Activated CD4-positive, CD25-positive, alpha-beta regulatory T cell (primary cell): Measurements from ENCODE around the gene TENM4.

ENCODE experiments used
- DNase-seq, 4 experiments: peaks; one replicate each; lab custom pipeline; 2025; lab: John Stamatoyannopoulos, UW

Gene TENM4

DNA sequence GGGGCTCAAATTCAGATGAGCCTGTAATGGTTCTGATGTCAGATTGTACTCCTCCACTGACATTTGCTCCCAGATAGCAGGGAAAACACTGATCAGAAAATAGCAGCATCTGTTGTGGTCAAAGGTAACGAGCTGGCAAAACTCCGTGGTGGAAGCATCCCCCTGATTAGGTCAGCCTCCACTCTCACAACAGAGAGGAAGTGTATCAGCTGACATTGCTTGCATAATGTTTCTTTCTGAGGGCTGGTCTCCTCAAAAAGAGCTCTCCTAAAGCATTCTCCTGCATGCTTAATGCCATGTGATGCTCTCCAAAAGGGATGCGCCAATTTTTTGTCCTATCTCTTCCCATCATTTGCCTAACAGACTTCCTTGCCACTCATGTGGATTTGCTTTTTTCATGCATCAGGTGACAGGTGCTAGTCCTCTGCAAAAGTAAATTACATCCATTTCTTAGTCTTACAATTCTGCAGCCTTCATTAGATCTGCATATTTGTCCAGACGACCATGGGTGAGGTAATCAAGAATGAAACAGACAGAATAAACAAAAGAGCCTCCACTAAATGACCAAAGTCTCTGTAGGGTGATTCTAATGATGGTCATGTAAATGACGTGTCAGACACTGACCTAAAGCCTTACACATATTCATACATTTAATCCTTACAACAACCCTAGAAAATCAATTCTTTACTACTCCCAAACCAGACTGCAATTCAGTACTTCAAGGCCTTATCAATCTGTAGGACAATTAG is 6.4 kb upstream of the TENM4 start:
- no peak for DNase-seq

DNA sequence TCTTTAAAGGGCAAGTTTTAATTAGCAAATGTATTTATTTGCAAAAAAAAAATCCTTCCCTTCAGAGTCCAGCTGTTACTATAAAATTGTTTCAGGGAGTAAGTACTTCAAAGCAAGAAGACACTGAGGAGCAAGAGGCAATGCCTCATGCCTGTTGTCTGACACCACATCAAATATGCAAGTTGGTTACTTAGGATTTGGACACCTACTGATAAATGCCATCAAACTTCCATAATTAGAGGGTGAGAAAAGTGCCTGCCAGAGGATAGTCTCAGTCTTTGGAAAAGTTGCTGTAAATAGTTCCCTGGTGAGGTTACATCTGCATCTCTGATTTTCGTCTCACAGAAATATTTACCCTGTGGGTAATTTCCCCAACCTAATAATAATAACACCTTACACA is 4.1 kb upstream of the TENM4 start:
- no peak for DNase-seq

DNA sequence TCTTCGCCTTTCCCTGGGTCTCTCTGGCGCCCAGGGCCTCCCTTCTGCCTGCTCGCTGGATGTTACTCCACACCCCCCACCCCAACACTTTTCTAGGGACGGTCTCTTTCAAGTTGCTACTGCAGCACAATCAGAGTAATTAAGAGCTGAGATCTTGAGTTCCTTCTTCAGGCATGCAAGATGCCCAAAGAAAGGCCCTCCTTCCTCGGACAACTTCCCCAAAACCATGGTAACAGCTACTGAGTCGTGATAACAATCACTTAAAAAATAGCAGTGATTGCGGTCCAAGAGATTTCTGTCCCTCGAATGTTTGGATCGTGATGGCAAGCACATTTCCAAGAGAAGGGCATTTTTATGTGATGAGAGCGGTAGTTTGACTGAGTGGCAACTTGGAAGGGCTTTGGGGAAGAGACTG is 638 bp upstream of the TENM4 start:
- DNase-seq: no peak

DNA sequence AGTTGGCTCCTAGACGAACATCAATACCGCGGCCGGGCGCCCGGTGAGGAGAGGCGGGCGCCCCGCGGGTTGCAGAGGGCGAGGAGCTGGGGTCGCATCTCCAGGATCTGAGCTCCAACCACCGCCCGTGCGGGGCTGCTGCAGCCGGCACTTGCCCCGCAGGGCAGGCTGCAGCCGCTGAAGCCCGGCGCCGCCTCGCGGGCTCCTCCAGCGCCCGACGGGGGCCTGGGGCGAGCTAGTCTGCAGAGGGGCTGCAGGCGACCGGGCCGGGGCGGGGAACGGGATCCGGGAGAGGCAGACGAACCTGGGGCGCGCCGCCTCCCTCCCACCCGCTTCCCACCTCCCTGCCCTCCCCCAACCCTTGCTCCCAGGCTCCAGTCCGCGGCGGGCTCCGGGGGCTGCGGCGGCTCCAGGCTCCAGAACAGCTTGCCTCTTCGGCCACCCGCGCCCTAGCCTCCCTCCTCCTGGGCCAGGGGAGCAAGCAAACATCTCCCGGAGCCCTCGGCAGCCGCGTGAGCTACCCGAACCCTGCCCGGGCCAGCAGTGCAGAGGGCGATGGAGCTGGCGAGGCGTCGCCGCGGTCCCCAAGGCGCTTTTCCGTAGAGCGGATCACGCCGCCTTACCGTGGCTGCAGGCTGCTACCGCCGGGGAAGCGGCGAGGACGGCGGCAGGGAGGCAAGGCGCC is 802 bp downstream of the TENM4 start:
- DNase-seq: no peak

DNA sequence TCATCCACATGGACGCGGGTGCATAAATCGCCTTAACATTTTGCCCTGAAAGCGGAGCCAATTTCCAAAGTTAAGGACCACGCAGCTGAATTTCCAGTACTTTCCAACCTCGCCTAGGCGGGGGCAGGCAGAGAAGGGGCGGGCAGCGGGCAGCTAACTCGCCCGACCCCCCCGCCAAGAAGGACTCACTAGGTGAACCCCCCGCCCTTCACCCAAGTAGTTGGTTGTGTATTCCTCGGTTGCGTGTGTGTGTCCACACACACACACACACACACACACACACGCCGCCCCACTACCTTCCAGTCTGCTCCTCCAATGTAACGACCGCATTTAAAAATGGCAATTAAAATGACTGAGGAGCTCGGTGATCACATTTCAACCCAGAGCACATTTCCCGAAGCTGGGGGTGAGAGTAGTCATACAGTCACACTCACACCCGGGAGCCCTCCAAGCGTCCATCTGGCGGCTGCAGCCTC is 1.4 kb downstream of the TENM4 start:
- DNase-seq: no peak

DNA sequence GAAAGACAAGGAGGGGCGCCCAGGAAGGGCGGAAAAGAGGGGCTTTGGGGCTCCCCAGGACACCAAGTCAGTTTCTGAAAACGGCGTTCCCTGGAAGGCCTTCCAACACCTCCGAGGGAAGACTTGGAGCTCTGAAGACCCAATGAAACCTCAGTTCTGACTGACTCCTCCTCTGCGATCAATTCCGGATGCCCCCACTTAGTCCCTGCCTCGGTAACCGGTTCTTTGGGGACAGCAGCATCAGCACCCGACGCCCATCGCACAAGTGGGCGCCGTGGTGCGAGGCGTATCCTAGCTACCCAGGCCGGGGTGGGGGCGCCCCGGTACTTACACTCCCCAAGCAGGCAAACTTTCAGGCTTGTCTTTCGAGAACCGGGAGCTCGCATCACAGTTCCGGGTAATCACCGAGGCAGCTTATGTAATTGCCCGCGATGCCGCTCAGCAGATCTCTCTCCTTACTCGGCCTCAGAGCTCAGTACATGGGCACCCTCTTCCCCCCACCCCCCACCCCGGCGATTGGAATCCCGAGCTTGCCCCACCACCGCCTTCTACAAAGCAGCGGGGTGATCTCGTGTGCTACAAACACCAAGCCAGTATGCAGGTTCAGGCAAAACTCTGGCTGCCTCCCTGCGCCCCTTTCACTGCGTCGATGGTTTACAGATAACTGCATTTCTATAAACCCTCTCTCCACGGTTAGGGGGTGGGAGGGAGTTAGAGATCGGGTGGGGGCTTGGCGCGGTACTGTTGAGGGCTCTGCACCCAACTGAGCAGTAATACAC is 2.0 kb downstream of the TENM4 start:
- DNase-seq: no peak

DNA sequence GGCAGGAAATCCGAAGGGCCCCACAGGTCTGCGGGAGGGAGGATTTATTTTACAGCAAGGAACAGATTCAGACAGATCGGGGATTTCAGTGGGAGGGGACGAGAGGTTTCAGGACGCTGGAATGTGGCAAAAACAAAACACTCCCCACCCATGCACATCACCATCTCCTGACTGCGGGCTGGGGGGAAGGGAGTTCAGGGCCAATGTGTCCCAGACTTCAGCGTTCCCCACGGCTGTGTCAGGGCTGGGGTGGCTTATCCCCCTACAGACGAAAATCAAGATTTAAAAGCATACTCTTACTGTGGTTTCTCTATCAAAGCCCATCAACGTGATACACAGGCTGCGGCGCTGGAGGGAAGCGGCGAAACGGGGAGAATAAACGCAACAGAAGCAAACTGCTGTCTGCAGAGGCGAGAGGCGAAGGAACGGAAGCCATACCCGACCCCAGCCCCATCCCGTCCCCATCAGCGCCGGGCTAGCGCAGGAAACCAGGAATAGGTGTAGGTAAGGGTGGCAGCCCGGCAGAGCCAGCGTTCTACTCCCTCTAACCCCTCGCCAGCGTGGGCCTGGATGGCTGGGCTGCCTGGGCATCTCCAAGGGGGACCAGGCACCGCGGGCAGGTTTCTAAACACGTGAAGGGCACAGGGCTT is 2.7 kb downstream of the TENM4 start:
- DNase-seq: no peak

DNA sequence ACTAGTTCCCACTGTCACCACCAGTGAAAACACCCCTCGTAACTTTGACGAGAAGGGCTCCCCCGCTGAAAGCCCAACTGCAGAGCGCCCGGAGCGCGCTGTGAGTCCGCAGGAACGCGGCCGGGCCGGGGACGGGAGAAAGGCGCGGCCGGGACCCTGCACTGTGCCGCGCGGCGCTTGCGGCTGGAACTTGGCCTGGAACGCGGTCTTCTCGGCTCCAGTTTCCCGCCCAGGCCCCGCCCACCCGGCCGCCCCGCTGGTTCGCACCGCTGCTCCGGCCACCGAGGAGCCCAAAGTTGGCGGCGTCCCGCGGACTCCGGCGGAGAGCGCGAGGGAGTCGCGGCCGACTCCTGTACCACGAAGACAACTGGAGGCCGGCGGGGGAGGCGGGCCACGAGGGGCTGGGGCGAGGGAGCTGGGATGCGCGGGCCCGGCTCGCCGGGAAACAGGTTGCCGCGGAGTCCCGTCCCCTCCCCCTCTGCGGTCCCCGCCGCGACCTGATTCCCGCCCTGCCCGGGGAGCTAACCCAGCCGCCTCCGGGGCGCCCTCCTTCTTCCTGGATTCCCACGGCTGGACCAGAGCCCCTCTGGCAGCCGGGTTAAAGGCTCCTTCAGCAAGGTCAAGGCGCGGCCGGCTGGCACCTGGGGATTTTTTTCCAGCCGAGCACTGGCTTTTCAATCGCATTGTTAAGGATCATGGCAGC is 3.4 kb downstream of the TENM4 start:
- DNase-seq: no peak

DNA sequence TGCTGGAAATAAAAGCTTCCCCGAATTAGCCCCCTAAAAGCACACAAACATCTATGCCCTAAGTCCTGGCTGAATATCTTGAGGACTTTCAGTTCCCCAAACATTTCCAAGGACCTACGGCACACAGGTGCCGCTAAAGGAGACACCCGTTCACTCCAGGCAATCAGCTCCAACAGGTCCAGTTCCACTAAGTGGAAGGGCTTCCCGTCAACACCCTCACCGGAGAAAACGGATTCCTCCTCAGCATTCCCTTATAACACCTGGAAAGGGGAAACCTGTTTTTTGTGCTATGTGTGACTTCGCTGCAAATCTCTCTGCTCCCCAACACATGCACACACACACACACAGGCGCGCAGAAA is 3.9 kb downstream of the TENM4 start:
- no peak for DNase-seq

DNA sequence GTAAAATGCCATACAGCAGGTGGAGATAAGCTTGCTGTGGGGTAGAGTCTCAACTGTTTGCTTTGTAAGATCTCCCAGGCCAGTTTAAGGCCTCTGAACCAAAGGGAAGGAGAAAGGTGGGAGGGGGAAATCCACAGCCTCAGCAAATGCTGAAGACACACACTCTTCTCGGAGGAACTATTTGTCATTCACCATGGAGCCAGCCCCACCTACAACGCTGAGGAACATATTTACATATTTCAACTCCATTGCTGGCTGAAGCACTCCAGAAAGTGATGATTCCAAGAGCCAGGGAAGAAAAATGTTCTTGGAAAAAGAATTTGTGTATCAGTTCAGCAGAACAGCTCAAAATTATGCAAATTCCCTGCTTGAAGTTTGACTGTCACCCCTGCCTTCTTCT is 6.5 kb downstream of the TENM4 start:
- DNase-seq: no peak

DNA sequence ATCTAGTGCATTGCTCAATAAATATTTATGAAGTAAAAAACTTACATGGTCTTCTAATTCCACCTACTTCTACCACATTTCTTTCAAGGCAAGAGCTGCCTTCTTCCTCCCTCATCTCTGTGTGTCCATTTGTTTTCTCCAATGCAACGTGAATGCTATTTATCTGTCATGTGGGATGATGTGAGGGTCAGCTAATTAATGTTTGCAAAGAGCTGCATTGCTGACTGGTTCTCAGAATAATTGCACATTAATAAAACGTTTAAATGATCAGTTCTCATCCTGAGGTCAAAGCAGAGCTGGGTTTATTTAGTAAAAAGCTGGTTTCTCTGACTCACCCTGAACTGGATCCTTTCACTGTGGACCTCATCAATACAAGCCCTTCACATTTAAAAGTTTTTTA is 8.7 kb downstream of the TENM4 start:
- no peak for DNase-seq

DNA sequence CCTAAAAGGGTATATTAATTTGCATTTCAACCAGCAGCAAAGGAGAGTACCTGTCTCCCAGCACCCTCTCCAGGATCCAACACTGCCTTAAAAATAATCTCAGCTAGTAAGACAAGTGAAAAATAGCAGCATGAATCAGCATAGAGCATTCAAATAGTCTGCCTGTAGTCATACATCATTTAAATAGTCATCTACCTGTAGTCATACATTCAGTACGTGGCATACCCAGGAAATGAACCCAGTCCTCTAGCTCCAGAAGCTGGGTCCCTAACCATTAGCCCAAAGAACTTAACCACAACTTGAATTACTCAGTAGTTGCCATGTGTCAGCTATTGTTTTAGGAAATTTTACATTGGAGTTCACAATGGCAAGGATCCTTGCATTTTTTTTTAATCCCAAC is 9.3 kb downstream of the TENM4 start:
- no peak for DNase-seq

DNA sequence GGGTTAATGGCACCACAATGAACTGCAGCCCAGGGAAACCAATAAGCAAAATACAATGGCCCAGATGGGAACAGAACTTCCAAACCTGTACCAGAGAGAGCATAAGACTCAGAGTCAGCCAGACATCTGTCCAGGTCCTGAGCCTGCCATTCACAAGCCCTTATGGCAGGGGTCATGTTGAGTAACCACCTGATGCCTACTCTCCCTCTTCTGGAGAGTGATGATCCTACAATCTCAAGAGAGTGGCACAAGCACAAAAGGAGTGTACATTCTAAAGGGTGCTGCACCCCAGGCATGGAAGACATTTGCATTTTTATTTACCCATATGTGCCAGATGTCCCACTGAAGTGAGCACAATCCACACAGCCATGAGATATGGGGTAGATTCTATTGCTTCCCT is 10.6 kb downstream of the TENM4 start:
- DNase-seq: no peak

DNA sequence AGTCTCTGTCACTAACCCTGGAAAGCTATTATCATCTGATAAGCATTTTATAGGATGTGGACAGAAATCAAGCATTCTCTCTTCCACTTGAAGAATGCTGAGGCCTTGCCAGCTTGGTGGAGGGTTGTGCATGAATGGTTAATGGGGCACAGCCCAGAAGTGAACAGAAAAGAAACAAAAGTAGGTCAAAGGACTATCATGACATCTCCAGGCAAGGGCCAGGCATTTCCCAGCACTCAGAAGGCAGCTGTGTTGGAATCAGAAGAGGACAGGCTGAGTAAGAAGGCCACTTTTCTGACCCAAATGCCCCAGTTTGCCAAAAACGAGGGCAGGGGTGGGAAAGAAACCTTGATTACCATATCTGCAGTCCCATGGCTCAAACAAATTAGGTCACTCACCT is 12.4 kb downstream of the TENM4 start:
- DNase-seq: no peak

DNA sequence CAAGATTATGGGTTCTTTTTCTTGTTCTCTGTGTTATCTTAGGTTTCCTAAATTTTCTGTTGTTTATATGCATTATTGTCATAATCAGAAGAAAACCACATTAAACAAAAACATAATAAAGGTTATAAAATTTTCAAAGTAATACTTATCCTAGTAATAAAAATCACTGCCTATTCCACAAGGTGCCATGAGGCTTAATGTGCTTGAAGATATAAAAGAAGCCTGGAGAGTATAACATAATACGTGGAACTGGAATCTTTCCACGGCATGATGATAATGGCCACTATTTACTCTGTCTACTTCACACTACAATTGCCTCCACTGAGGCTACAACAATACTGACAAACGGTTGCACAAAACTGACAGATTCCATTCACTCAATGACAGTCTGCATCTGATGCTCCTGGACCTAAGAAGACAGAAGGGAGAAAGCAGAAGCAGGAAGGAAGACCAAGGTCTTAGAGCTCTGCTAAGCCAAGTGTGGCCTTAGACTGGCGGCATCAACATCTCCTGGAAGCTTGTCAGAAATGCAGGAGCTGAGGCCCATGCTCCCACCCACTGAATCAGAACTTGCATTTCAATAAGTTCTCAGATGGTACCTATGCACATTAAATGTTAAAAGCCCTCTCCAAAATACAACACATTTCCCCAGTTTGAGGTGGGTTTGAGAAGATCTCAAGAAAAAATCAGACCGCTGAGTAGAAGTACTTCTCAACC is 13.1 kb downstream of the TENM4 start:
- no peak for DNase-seq

DNA sequence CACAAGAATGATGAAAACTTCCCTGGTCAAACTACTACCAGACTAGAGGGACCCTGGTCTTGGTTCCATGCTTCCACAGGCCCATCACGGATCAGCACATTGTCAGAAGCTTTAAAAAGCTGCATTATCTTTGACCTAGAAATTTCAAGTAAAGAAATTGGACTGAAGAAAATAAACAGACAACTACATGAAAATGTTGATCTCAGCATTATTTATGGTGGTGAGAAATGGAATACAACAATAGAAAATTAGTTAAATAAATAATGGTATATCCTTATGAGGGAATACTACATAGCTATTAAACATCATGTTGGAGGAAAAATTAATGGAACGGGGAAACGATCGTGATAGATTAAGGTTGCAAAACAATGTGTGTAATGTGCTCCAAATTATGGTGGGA is 13.7 kb downstream of the TENM4 start:
- DNase-seq: no peak

DNA sequence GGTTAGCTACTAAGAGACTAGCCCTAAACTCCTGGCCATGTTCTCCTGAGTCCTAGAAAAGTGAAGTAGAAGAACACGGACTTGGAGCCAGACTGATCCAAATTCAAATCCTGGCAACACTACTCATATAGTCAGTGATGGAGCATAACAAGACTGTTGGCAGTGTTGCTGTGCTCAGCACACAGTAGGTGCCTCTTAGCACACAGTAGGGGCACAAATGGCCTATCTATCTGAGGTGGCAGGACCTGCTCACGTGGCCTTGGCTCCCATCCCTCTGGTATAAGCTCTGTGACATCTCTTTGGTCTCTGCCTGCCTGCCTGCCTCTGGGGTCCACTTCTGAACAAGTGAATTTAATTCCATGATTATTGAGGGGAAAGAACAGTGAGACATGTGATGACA is 15.4 kb downstream of the TENM4 start:
- DNase-seq: no peak

DNA sequence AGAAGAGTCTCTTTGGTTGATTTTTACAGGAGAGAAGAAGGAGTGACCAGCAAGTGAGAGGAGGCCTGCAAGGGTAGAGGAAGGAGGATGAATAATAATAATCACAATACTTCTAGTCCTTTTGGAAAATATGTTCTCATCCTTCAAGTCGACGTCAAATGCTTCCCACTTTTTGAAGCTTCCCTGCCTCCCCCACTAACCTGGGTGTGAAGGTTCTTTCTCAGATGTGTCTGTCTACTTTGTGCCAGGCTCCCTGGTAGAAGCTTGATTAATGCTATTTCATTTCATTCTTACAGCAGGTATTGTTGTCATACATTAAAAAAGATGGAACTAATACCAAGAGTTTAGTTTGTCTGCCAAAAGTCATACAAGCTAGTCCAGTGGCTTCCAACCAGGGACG is 17.1 kb downstream of the TENM4 start:
- DNase-seq: no peak

DNA sequence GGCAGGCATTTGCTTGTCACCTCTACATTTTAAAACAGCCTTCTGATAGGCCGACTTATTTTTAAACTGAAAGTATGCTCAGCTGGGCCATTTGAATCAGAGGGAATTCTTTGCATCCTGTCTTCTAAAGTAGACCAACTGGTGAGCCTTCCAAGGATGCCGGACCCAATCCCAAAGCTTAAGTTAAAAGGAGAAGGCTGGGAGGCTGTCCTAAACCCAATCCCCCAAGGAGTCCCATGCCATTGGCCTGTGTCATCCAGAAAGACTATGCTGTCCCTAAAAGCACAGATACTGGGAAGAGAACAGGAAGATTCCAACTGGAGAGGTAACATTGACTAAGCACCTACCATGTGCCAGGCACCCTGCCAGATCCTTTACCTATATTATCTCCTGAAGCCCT is 18.0 kb downstream of the TENM4 start:
- DNase-seq: no peak

DNA sequence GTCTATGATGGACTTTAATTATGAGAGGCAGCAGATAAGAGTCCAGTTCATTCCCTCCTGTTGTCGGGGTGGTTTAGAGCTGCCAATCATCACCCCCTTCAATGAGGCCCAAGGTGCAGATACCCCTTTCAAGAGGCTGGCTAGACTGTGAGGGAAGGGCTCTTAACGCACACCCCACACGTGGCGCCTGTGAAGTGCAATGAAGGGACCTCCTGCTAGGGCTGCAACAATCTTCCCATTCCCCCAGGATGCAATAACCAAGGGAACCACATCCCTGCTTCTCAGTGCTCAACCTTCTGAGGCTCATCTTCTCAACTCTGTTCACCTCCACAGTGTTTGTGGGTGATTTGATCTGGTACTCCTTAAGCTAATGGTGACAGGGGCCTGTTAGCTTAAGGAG is 19.0 kb downstream of the TENM4 start:
- DNase-seq: no peak

DNA sequence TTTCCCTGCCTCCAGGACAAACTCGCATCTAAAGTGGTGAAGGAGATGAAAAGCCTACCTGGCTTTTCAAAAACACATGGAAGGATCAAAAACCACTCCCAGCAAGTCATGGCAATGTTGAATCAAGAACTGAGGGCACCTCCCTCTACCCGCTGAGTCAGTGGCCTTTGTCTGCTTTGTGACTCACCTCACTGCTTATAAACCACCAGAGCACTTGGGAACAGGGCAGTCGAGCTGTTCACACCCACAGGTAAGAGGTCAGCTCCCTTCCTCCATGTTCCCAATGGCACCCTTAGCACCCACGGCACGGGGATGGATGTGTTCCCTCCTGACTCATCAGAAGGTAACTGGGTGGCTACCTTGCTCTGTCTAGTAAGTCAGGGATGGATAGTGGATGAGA is 21.7 kb downstream of the TENM4 start:
- DNase-seq: no peak
